HG02588 (cell line): ENCODE measurements around the gene SDR39U1.

Experiments used
- ATAC-seq: cut with Tn5 transposase; IDR thresholded peaks from one replicate; pipeline ENCODE4 v1.9.1; 2021; ENCODE audit warnings: mild to moderate bottlenecking, moderate library complexity; ENCODE audit not compliant: unreplicated experiment

SDR39U1 gene

DNA sequence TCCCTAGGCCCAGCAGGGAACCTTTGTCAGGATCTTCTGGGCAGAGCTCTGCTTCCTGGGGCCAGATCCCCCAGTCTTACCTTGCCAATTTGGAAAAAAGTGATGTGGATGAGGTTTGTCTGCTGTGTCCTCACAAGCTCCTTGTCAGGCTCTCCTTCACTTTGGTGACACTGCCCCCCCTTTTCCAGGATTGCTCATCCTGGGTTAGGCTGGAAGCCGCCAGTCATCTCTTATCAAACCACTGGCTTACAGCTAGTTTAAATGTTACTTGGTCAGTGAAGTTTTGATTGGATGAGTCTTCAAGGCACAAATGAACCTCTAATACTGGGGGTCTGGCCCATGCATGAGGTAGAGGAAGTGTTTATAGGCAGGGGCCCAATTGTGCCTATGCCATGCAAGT, 28.5 kb downstream of the SDR39U1 start:
- no peak for ATAC-seq

DNA sequence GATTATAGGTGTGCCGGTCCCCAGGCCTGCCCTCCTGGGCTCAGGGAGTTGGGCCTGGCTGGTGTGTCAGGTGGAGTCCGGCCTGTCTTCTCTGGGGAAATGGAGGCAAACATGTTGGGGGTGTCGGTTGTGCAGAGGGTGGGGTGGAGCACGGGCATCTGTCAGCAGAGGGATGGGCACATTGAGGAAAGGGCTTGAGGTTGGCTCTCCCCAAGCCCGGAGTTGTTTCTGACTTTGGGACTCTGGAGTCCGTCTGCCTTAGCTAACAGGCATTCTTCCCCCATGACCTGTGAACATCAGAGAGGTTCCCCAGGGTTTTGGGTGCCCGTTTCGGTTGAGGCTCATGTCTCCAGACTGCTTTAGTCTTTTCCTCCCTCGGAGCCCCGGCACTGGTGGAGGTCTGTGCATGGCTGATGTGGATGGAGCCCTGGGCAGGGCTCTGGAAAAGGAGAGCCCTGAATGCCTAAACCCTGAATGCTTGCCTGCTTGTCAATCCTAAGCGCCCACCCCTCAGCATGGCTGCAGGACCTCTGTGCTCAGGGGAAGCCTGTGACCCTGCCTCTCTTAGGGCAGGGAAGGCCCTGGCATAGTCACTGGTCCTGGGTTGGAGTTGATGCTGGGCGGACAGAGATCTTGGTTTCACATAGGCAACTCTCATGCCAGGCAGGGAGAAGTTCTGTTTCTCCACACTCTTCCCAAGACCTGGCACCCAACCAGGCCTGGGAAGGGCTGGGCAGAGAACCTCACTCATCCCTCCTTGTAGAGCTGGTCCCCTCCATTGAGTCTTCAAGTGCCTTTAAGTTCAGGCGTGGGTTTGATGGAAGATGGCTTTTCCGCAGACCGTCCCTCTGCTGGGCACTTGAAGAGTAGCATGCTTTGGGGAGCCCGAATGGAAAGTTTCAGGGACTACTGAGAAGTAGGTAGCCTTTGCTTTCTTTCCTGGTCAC, 30.9 kb downstream of the SDR39U1 start:
- ATAC-seq = peak; percentile 57

DNA sequence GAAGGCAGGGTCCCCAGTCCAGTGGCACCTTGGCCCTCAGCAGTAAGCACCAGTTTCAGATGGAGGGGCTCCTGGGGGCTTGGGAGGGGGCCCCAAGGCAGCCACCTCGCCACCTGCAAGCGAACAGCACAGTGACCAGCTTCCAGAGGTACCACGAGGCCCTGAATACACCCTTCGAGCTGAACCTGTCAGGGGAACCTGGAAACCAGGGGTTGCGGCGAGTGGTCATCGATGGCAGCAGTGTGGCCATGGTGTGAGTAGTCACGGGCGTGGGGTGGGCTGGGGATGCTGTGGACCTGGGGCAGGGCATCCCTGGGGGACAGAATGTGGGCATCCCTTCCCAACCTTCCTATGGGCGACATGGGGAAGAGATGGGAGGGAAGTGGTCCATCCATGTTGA, 32.6 kb downstream of the SDR39U1 start:
- ATAC-seq = no peak

DNA sequence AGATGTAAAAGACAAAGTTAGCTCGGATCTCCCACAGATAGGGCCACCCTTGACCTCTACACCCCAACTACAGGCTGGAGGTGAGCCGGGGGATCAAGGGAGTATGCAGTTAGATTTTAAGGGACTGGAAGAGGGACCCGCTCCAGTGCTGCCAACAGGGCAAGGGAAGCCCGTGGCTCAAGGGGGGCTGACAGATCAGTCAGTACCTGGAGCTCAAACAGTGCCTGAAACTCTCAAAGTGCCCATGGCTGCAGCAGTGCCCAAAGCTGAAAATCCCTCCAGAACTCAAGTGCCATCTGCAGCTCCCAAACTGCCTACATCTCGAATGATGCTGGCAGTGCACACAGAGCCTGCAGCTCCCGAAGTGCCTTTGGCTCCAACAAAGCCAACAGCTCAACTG, 33.4 kb downstream of the SDR39U1 start:
- no peak for ATAC-seq

DNA sequence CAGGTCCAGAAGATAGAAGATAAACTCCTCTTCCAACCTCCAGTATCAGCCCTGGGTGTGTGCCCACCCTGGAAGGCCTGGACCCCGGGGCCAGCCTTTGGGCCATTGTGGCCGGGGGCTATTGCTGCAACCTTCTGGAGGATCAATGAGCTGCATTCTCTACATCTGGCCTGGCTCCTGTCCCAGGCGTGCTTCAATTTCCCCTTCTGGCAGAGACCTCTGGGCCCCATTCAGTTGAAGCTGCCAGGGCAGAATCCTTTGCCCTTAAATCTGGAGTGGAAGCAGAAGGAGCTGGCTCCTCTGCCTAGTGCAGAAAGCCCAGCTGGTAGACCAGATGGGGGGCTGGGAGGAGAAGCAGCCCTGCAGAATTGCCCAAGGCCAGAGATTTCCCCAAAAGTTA, 33.8 kb downstream of the SDR39U1 start:
- ATAC-seq = no peak

DNA sequence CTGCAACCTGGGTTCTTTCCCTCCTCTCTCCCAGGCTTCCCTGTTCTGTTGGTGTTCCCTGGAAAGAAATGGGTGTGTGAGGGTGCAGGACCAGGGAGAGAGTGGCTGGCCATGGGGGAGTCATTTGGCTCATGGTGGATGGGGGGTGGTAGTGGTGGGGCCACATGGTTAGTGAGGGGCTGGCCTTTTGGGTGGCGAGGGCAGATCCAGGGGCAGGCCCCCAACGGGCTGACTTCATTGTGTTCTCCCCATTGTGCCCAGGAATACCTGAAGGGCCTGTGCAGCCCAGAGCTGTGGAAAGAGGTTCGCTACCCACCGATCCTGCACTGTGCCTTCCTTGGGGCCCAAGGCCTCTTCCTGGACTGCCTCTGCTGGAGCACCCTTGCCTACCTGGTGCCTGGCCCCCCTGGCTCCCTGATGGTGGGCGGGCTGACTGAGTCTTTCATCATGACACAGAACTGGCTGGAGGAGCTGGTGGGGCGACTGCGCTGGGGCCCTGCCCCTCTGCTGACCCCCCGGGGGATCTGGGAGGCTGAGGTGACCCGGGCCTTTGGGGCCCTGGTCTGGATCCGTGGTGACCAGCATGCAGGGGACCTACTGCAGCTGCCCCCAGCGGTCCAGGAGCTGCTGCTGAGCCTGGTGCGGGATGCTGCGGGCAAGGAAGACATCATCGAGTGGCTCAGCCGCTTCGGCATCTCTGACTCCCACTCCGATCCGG, 34.8 kb downstream of the SDR39U1 start:
- ATAC-seq = no peak

DNA sequence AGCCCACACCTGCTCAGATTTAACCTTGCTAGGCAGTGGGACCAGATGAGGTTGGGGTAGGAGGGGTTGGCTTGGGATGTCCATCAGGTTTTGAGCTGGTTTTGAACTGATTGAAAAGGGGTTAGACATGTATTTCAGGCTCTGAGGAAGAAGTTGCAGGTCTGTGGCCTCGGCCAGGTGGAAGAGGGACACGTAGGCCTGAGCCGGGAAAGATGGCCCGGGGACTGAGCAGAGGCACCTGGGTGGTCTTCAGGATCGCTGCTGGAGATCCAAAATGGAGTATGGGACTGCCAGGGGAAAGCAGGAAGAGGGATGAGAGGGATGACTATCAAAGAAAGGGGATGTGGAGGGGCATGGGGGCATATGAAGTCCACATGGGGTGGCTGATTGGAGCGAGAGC, 36.2 kb downstream of the SDR39U1 start:
- ATAC-seq = no peak

DNA sequence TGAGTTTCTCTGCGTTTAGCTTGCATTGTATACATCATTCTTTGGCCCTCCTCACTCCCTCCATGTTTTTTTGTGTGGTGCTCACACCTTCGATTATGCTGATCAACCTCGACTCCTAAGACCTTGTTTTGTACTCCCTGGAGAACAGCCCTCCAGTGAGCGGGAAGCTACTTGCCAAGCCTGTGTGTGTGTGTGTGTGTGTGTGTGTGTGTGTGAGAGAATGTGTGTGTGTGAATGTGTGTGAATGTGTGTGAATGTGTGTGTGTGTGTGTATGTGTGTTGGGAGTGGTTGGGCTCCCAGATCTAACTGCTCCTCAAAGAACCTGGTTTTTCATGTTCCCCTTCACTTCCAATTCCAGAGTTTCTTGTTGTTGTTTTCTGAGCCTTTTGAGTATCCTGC, 37.8 kb downstream of the SDR39U1 start:
- ATAC-seq = no peak

DNA sequence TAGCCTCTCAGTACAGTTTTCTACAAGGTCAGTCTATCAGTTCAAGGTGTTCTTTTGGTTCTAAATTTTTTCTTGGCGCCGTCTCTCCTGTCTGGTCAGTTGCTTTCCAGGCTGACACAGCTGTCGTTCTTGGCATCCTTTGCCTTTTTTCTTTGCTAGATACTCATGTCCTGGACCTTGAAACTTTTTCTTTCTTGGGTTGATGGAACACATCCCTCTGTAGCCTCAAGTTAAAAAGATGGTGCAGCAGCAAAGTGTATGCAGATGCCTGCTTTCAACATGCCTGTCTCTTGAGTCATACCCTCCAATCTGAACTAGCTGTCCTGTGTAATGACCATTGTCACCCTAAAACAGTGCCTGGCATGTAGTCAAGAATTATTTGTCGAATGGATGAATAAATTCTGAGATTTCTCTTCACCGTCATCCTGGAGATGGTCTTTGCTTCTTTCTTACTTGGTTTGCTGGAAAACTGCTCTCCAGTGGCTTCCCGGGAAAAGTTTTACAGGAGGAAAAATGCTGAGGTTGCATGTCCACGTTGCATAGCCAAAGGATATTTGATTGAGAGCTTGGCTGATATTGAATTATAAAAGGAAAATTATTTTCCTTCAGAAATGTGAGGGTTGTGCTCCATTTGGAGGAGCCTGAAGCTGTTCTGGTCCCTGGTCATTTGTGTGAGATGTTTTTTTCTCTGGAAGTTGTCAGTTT, 39.1 kb downstream of the SDR39U1 start:
- ATAC-seq = no peak

DNA sequence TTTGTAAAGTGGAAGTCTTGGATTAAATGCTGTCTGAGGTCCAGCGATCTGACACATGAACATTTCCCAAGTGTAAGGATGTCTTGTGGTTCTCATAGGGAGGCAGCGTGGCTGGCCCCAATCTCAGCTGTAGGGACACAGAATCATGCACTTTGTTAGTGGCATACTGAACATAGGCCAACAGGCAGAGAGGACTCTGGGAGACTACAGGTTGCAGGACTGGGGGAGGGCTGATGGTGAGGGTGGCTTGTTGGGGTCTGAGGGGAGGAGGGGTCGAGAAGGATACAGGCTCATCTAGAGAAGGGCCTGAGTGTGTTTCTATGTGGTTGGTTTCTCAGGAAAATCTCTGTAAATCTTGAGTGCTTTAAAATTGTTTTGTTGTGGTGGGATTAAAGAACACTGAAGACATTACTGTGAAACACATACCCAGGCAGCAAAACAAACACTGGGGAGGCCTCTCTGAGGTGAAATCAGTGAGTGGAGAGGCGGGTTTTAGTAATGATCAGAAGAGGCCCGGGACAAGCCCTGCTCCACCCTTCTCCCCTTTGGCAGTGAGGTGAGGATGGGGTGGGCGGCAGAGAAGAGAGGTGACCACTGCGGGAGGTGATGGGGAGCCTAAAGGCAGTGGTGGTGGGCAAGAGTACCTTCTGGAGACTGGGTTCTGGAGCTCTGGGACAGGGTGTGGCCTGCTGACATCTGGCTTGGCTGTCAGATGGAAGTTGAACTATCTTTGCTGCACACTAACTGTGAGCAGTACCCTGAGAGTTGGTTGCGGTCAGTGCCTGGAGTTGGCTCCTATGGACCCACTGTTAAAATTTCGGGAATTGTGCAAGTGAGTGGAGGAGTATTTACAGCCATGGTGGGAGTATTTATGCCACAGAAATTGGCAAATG, 40.5 kb downstream of the SDR39U1 start:
- ATAC-seq = no peak

DNA sequence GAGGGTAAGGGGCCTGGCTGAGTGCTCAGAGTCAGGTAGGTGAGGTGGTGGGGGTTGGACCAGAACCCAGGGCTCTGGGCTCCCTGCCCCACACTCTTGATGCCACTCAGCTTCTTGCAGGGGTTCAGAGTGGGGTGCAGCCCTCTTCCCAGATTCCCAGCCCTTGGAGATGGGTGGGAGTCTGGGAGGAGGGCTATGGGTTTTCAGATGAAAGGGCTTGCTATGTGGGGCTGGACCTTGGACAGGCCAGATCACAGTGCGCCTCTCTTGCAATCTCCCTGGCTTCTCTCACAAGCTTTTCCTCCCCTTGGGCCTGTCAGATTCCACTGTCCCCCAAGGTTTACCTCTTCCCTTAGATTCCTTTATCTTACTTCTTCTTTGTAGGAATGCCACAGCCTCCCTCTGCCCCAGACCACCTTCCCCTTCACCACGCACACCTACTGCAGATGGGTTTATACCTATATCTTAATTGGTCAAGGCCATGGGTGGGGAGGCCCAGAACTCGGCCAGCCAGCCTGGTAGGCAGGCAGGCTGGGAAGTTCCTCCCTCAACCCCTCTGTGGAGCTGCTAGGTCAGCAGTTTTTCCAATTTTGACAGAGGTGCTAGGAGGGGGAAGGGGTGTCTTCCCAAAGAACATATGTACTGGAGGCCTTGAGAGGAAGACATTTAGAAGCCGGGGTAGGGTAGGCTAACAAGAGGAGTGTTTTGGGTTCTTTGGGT, 42.4 kb downstream of the SDR39U1 start:
- no peak for ATAC-seq

DNA sequence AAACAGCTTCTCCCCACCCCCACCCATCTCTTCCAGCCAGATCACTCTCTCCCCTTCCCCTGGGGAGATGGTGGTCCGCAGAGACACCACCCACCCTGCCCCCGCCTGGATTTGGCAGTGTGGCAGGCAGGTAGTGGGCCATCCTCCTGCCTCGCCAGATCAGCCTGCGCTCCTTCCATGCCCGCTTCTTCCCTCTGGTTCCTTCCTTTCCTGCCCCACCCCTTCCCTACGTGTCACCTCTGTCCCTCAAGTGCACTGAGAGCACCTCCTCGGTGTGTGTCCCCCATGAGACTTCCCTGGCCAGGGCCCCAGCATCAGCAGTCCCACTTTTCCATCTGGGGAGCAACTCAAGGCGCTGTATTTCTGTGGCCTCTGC, 43.1 kb downstream of the SDR39U1 start:
- no peak for ATAC-seq

DNA sequence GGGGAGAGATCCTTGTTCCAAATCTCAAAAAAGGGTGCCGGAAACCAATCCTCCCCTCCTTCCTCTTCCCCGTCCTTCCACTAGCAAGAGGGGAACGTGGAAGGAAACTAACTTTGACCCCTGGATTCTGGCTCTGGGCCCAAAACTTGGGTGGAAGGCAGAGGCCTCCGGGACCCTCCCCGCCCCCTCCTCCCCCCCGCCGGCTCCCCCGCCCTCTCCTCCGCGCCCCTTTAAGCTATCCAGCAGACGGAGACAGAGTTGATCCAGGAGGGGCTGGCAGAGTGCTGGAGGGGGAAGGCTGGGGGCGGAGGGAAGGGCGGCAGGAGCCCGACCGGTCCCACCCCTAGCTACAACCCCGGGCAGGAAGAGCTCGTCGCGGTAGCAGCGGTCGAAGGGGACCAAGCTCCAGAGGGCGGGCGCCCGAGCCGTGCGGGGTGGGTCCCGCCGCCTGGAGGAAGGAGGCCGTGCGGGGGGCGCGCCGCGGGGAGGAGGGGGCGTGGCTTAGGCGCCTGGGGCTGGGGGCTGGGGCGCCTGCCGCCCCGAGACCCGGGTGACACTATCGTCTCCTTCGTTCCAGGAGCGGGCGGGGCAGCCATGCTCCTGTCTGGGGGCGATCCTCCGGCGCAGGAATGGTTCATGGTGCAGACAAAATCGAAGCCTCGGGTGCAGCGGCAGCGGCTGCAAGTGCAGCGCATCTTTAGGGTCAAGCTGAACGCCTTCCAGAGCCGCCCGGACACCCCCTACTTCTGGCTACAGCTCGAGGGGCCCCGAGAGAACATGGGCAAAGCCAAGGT, 43.7 kb downstream of the SDR39U1 start, which contains the start of gene NYNRIN:
Gene NYNRIN (plus strand): TSS at position 351 of the 794 bp plus-strand sequence. CDS start 244 bp downstream, at position 595.
- ATAC-seq = no peak

DNA sequence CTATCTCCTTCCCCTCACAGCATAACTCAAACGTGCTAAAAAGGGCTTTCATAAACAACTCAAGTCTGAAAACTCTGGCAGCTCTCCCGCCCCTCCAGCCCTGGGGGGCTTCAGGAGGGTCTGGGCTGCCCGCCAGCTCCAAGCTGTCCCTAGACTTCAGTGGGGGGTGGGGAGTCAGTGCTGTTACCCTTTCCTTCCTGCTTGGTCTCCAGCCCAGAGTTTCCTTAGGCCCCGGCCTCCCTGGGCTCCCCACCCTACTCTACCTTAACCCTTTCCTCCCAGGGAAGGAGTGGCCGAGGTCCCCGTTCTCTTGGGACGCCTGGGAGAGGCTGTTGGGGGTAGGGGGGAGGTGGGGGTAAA, 44.3 kb downstream of the SDR39U1 start:
- no peak for ATAC-seq

DNA sequence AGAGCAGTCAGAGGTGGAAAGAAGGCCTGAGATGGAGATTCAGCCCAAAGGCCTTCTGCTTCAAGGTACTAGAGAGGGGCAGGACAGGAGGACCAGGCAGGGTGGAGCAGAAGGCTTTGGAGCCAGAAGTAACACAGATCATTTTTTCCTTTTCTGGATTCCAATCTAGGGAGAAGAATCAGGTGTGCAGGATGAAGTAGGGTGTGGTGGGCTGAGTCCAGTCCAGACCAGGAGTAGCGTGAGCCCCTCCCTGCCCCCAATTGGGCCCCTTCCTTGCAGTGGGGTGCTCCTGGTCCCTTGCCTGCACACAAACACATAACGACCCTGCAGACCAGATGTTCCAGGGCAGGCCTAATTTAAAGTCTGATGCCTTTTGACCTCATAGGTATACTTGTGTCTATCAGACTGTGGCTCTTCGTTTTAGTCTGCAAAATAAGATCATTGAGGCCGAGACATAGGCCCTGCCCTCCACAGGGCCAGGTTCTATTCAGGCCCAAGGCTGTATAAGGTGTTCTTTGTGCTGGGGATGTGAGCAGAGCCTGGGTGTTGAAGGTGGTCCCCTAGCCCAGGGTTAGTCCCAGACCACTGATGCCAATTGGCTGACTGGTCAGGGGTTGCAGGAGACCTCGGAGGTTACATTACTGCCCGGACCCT, 44.8 kb downstream of the SDR39U1 start:
- no peak for ATAC-seq

DNA sequence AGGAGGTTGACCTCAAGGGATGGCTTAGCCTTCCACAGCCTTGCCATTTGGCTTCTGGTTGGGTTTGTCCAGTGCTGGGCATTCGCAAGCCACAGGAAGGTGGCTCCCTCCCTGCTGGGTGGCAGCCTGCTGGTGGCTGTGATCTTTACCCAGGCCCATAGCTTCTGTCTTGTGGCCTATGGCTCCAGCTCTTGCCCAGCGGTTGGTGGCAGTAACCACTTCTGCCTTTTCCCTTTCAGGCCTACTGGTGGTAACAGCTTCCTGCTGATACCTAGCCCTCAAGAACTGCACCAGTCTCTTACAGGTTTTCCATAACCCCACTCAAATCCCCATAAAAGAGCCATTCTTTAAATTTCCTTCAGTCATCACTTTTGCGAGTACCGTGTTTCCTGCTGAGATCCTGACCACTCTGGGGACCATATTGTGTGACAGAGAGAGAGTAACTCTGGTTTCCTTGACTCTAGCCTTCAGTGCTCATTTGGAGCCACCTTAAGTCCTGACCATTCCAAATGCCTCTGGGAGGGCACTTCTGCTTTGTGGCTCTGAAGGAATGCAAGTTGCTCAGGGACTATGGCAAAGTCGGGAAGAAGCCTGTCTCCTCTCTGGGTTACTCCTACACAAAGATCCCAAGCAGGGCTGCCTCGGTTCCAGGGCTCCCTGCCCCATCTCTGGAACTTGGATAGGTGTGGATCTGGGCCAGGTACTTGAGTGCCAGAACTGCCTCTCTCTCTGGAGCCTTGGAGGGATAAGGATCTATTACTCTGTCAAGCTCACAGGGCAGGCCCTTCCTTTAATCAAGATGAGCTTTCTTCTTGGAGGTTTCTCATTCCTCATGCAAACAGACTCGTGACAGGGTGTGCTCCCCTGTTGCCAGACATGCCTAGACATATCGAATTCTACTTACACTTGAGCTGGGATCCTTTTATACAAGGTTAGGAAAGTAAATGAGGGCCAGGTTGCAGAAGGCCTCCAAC, 46.7 kb downstream of the SDR39U1 start:
- ATAC-seq = no peak

DNA sequence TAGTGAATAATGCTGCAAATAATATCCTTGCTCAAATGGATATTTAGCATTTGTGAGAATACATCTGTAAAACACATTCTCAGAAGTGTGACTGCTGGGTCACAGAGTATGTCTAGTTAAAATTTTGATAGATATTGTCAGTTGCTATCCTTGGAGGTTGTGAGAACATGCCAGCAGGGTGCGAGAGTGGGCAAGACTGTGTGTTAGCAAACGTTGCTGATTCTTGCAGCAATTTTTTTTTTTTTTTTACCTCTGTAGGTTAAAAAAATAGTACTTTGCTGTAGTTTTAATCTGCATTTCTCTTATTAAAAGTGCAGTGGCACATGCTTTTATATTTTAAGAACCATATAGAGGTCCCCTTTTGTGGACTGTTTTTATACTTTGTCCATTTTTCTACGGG, 48.3 kb downstream of the SDR39U1 start:
- no peak for ATAC-seq
